Activated CD4-positive, alpha-beta T cell treated with anti-CD3 and anti-CD28 coated beads, Interleukin-10, Interleukin-2, amounts not matched to agents 100 ng/mL and 50 ng/mL, durations not matched to agents 16 hours and 8 hours (primary cell): ENCODE measurements around the gene GOLT1B.
A peak's percentile ranks its signal among the peaks of the same experiment; 100 is the strongest.

ENCODE experiments used
- DNase-seq: peaks from one replicate; pipeline ENCODE4 v3.0.0-alpha.2; 2020

The GOLT1B gene

GRCh38 chr12:21526053-21526452 lies 24.5 kb downstream of the GOLT1B start, which contains the start of gene SPX:
SPX (plus strand) TSS chr12:21526296; CDS start chr12:21526473, 177 bp downstream.
- no peak for DNase-seq

- no peak for DNase-seq
These were observed 25.2 kb downstream of the GOLT1B start for GRCh38 chr12:21526721-21527345.

- peak; percentile 81 for DNase-seq
These were observed 26.0 kb downstream of the GOLT1B start for GRCh38 chr12:21527451-21528180.

- no peak for DNase-seq
These were observed 27.4 kb downstream of the GOLT1B start for GRCh38 chr12:21528953-21529352.

GRCh38 chr12:21529456-21529855 lies 27.9 kb downstream of the GOLT1B start:
- no peak for DNase-seq

- no peak for DNase-seq
These were observed 36.6 kb downstream of the GOLT1B start for GRCh38 chr12:21538061-21538653.

- peak; percentile 65 for DNase-seq
These were observed 38.2 kb downstream of the GOLT1B start for GRCh38 chr12:21539797-21540196.

- no peak for DNase-seq
These were observed 40.2 kb downstream of the GOLT1B start for GRCh38 chr12:21541773-21542172.

GRCh38 chr12:21542403-21542802 lies 40.8 kb downstream of the GOLT1B start:
- DNase-seq = no peak

GRCh38 chr12:21543151-21543550 lies 41.6 kb downstream of the GOLT1B start:
- DNase-seq = no peak

- DNase-seq = no peak
These were observed 44.0 kb downstream of the GOLT1B start for GRCh38 chr12:21545557-21545956.

- no peak for DNase-seq
These were observed 45.1 kb downstream of the GOLT1B start for GRCh38 chr12:21546716-21547115.

GRCh38 chr12:21547437-21547836 lies 45.8 kb downstream of the GOLT1B start:
- DNase-seq = no peak

GRCh38 chr12:21551841-21552465 lies 50.4 kb downstream of the GOLT1B start:
- no peak for DNase-seq

- no peak for DNase-seq
These were observed 51.2 kb downstream of the GOLT1B start for GRCh38 chr12:21552635-21553328.

- no peak for DNase-seq
These were observed 51.7 kb downstream of the GOLT1B start for GRCh38 chr12:21553329-21553675.

GRCh38 chr12:21558100-21558679 lies 56.6 kb downstream of the GOLT1B start:
- no peak for DNase-seq

- DNase-seq = peak; percentile 49
These were observed 58.4 kb downstream of the GOLT1B start for GRCh38 chr12:21559855-21560569.

- DNase-seq = peak; percentile 65
These were observed 59.6 kb downstream of the GOLT1B start for GRCh38 chr12:21561158-21561557.

- DNase-seq = no peak
These were observed 61.3 kb downstream of the GOLT1B start for GRCh38 chr12:21562859-21563258.

- no peak for DNase-seq
These were observed 64.8 kb downstream of the GOLT1B start for GRCh38 chr12:21566223-21566906.
